Activated naive CD4-positive, alpha-beta T cell (primary cell): Measurements from ENCODE around the gene KRT75.
"Not testable (repeated sequence)": the region's sequence is repeated elsewhere in the genome, so short reads cannot be mapped to it uniquely, and the experiment has no call there.

Experiments used
- DNase-seq, 4 experiments: peaks; one replicate each; lab custom pipeline; 2025; lab: John Stamatoyannopoulos, UW

Gene KRT75

GRCh38 chr12:52415870-52416750 is 18.1 kb downstream of the KRT75 start:
- DNase-seq = no peak

GRCh38 chr12:52414936-52415335 is 19.2 kb downstream of the KRT75 start:
- DNase-seq = no peak

DNA sequence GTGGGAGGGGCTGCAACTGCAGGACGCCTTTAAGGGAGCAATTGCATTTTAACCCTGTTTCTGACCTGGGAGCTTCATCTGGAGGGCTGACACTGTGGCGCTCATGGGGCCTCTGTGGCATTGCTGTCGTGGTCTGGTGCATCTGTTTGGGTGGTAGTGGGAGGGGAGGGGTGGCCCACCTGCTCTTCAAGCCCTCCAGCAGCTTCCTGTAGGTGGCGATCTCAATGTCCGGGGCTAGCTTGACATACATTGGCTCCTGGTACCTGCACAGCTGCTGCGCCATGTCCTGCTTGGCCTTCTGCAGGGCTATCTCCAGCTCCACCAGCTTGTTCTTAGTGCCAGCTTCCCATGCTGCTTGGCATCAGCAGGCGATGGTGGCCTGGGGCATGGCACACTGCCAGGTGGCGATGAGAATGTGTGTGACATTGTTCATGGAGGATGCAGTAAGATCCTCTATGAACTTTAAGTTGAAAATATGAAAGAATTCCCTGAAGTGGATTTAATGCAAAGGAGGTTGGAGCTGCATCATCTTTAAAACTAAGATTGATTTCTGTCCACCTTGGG is 20.3 kb downstream of the KRT75 start:
- DNase-seq = no peak

GRCh38 chr12:52413202-52413601 is 21.0 kb downstream of the KRT75 start:
- DNase-seq = no peak

- no peak for DNase-seq
Measured at GRCh38 chr12:52411815-52412214, 22.4 kb downstream of the KRT75 start.

DNA sequence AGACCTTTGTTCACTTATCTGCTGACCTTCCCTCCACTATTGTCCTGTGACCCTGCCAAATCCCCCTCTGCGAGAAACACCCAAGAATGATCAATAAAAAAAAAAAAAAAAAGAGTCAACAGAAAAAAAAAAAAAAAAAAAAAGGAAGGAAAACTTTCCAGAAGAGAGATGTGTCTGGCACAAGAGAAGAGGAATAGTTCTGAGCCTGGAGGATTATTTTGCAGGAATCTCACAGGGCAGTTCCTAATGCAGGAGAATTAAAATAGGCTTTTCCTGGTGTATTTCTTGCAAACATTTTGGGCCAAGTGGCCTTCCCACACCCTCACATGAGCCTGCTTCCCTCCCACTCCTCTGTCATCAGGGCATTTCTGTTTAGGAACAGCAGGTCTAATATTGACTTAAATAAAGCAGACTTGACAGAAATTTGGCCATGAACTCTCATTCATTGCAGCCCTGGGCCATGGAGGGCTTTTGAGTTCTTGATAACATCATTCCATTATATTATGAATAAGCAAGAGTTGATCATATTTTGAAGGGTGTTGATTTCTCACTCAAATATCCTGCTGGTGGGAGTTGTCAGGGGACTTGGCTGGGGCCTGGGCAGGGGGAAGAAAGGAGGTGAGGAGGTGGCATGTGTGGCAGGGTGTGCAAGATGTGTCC is 23.5 kb downstream of the KRT75 start:
- DNase-seq = not testable (repeated sequence)

- DNase-seq = no peak
Measured at GRCh38 chr12:52407918-52408317, 26.3 kb downstream of the KRT75 start.

DNA sequence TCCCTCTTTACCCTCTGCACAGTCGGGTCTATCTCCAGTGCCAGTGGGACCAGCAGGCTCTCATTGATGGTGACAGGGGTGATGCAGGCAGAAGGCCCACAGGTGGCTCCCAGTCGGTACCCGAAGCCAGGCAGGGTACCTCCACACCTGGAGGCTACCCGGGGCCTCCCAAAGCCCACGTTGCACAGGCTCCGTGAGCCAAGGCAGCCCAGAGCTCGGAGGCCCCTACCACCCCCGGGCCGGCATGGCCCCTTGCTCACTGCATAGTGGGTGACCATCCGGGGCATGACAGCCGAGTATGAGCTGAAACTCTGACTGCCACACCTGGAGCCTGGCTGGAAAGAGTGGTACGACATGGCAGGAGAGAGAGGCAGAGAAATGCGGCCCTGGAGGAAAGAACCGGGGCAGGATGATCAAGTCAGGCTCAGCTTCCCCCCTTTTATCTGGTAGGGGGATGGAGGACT is 28.2 kb downstream of the KRT75 start, which contains the start of gene KRT82:
KRT82 (minus strand) TSS at position 414 of the 464 bp plus-strand sequence; CDS start at position 356, 58 bp downstream.
- no peak for DNase-seq

DNA sequence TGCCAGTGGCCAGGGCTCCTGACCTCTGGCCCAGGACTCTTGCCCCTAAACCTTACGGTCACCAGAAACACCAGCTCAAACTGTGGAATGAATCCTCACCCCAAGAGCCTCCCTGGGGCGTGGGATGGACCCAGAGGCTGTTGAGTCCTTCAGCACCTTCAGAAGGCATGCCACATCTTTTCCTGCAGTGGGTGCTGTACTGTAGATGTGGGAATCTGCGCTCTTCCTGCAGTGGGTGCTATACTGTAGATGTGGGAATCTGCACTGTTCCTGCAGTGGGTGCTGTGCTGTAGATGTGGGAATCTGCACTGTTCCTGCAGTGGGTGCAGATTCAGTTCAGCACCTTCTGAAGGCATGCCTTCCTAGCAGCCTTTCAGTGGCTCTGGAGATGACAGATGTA is 29.2 kb downstream of the KRT75 start:
- DNase-seq = no peak

DNA sequence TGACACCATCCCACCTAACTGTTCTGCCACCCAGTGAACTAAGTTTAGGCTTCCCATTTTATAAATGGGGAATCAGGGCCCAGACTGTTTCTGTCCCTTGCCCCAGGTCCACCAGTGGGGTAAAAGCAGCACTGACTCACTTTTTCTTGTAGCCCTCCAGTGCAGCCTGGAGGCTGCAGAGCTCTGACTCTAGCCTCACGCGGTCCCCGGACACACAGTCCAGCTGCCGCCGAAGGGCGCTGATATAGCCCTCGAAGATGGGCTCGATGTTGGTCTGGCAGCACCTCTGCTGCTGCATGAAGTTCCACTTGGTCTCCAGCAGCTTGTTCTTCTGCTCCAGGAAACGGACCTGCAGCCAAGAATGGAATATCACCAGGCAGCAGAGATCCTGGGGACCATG is 30.6 kb downstream of the KRT75 start:
- no peak for DNase-seq

GRCh38 chr12:52402873-52403540 is 31.2 kb downstream of the KRT75 start:
- DNase-seq = no peak

GRCh38 chr12:52402377-52402776 is 31.8 kb downstream of the KRT75 start:
- no peak for DNase-seq

- DNase-seq = no peak
Measured at GRCh38 chr12:52401926-52402325, 32.2 kb downstream of the KRT75 start.

DNA sequence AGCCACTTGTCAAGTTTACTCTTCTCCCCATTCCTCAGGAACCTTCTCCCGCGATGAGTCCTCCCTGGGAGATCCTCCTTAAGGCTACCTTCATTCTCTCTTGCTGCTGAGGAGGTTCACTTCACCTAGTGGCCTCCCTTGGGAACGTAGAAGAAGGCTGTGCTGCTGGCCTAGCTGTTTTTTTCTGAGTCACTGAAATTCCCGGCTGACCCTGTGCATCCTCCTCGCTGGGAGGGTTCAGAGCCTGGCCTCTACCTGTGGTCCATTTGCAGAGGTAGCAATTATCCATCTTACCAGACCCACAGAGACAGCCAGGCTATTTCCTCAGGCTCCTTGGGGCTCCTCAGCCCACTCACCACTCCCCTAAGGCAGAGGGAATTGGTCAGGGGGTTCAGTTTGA is 32.6 kb downstream of the KRT75 start:
- no peak for DNase-seq

DNA sequence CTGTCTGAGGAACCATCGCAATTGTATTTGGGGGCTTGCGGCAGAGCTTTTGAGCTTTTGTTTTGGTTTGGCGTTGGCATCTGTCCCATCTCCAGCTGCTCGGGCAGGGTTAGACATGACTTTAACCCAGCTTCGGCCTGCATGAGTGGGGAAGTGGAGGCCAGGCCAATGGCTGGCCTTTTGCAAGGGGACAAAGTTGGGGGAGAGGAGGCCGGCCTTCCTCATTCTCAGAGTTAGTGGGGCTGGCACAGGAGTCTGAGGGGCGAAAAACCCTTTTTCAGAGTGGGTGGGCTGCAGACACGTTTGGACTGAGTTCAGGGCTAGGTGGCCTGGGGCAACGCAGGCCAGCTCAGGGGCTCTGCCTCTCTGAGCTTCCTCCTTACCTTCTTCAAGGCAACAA is 33.3 kb downstream of the KRT75 start:
- DNase-seq = no peak

GRCh38 chr12:52399756-52400155 is 34.4 kb downstream of the KRT75 start:
- DNase-seq = no peak

- no peak for DNase-seq
Measured at GRCh38 chr12:52398176-52398575, 36.0 kb downstream of the KRT75 start.

- no peak for DNase-seq
Measured at GRCh38 chr12:52396656-52397055, 37.5 kb downstream of the KRT75 start.

DNA sequence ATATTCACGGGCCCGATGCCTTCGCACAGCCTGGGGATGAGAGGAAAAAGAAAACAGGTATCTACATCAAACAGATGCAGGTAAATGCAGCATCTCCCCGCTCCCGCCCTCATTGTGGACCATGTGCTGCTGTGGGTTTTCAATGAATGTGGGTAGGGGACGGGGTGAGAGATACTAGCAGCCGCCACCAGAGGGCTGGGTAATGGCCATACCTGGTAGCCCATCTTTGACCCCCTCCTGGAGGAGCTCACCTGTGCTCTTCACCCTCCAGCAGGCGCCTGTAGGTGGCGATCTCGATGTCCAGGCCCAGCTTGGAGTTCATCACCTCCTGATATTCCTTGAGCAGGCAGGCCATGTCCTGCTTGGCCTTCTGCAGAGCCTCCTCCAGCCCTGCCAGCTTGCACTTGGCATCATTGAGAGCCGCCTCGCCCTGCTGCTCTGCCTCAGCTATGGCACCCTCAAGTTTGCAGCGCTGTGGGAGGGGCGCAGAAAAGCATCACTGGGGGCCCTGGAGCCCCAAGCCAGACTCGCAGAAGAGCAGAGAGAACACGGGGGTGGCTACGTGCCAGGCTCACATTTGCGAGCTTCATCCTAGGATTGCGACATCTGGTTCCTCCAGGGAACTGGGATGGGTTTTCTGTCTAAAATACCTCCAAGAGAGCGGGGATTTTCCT is 38.3 kb downstream of the KRT75 start:
- no peak for DNase-seq

DNA sequence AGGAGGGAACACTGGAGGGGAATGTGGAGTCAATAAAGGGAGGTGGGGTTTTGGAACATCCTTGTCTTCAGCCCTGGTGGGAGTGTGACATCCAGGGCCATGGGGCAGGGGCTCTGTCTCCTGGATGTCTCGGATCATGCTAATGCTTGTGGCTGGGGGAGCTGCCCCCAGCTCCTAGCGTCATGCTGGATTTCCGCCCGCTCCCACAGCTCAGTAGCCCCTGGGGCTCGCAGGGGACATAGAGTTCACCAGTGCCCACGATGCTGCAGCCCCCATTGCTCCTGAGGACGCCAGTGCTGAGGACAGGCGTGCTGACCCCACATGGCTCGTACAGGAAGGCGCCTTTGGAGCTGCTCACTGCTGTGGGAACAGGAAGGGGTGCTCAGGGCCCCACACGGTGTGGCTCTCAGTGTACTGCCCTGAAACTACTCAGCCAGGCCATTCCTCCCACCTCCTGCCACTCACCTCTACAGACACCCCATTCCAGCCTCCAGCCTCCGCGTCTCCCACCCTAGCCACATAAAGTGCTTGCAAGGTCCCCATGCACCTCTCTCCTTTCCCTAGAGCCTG is 39.2 kb downstream of the KRT75 start:
- no peak for DNase-seq

DNA sequence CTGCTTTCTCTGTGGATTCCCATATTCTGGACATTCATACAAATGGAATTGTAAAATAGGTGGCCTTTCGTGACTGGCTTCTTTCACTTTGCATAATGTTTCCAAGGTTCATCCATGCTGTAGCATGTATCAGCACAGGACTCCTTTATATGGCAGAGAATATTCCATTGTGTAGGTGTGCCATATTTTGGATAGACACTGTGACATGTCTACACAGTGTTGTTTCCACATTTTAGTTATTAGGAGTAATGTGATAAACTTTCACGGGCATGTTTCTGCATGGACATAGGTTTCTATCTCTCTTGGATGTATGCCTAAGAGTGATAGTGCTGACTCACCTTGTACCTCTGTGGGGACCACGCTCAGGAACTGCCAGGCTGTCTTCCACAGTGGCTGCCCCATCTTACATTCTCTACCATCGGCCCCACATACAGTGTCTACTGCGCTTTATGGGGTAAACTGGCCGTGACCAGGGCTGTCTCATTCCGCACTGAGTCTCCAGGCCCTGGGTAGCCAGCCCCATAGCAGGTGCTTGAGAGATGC is 41.6 kb downstream of the KRT75 start:
- DNase-seq = no peak
